ENCODE results near the gene GLG1.
"Not testable (repeated sequence)": the region's sequence is repeated elsewhere in the genome, so short reads cannot be mapped to it uniquely, and the experiment has no call there.

The GLG1 gene

DNA sequence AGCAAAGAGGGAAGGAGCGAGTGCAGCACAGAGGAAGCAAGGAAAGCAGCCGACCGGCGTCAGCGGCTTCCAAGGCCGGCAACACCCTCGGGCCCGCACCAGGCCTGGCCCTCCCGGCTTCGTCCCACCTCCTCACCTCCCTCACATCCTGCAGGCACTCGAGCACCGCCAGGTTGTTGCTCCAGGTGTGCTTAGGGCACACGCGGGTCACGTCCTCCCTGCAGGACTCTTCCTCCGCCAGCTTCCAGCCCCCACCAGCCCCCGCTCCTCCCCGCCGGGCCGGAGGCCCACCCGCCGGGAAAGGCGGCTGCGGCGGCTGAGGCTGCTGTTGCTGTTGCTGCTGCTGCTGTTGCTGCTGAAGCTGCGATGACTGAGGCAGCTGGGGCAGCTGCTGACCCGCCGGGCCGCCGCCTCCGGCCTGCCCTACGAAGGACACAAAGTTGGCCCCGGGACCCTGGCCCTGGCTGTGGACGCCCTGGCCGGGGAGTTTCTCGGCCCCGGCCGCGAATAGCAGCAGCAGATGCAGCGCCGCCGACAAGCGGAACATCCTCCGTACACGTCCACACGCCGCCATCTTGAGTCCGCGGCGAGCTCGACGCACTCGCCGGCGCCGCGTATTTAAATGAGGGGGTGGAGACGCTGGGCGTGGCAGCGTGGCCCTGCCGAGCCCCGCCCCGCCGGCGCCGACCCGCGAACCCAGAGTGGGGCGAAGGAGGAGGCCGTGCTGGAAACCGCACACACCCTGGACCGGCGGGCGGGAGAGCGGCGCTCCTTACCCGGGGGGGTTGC, at the start of gene GLG1:
GLG1 (minus strand) TSS at position 594 of the 789 bp plus-strand sequence; CDS start at position 574, 20 bp downstream.
- peak; percentile 96 for DNase-seq

- DNase-seq = no peak
These were observed 47.7 kb upstream of the GLG1 start for GRCh38 chr16:74654536-74655050.

GRCh38 chr16:74652883-74653282, 46.0 kb upstream of the GLG1 start:
- not testable (repeated sequence) for DNase-seq

DNA sequence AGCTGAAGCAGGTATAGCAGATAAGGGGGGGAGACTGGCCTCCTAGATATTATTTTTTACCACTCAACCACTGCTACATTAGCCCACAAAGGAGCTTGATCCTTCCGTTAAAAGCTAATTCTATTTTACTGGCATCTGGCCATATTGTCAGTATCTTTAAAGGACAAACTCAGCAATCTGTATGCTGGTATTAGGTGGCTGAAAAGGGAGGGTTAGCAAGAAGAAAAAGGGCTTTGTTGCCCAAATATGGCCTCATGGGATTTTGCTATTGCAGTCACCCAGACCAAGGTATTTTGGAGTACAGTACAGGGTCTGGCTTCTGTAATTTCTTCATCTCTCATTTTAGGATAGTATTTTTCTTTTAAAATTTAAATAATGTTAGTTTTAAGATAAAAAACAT, 45.3 kb upstream of the GLG1 start:
- DNase-seq = no peak

GRCh38 chr16:74651841-74652240, 44.9 kb upstream of the GLG1 start:
- no peak for DNase-seq

DNA sequence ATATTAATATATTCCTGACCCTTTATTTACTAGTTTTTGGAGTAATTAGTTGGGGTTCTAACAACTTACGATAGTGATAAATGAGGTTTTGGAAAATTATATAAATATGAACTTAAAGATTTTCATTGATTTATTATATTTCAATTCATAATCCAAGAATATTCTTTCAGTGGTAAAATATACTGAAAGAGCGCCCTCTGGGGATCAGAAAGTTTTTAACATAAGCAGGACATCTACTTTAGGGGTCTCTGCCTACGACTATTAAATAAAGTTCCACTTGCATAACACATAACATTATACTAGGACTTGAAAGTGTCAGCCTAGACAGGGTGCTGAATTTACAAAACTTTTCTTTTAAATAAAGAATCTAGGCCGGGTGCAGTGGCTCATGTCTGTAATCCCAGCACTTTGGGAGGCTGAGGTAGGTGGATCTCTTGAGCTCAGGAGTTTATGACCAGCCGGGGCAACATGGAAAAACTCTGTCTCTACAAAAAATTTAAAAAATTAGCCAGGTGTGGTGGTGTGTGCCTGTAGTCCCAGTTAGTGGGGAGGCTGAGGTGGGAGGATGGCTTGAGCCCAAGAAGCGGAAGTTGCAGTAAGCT, 44.2 kb upstream of the GLG1 start:
- DNase-seq = no peak

DNA sequence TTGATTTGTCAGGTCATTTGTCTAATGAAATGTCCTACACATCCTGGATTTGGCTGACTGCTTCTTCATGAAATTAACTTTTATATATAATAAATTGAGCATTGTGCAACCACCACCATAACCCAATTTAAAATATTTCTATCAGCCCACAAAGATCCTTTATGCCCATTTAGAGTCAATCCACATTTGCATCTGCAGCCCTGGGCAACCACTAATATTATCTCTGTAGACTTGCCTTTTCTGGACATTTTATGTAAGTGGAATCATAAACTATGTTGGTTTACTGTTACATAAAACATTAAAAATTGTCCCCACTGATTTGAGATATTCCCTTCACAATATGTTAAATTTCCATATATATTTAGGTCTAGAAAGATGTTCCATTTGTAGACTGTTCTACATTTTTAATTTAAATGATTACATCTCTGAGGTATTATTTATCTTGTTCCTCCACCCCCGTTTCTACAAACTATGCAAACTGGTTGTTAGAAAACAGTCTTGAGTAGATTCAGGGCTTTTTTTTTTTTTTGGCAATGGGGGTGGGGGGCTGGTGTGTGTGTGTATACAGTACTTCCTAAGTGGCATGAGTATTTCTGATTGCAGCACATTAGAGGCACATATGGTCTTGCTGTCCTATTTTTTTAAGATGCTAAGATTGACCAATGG, 43.1 kb upstream of the GLG1 start:
- DNase-seq = no peak

DNA sequence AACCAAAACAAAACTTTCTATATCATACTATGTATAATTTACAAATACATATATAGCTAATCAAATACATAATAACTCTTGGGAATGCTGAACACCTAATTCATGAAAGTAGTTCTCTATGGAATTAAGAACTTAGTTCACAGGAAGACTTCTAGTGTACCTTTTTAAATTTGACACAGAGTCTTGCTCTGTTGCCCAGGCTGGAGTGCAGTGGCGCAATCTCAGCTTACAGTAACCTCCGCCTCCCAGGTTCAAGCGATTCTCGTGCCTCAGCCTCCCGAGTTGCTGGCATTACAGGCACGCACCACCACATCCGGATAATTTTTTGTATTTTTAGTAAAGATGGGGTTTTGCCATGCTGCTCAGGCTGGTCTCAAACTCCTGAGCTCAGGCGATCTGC, 35.1 kb upstream of the GLG1 start:
- no peak for DNase-seq

GRCh38 chr16:74637742-74638453, 31.0 kb upstream of the GLG1 start:
- DNase-seq = no peak

DNA sequence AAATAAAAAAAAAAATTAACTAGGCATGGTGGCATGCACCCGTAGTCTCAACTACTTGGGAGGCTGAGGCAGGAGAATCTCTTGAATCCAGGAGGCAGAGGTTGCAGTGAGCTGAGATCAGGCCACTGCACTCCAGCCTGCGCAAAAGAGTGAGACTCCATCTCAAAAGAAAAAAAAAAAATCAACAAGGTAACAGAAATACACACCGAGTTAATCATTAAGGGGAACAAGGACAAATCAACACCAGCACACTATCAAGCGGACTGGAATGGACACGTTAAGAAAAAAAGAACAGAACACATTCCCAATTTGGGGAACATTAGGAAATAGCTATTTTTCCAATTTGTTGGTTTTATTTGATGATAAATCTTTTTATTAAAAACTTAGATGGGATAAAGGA, 28.4 kb upstream of the GLG1 start:
- DNase-seq = no peak

GRCh38 chr16:74633686-74634085, 26.8 kb upstream of the GLG1 start:
- no peak for DNase-seq

- no peak for DNase-seq
These were observed 20.7 kb upstream of the GLG1 start for GRCh38 chr16:74627506-74628220.

DNA sequence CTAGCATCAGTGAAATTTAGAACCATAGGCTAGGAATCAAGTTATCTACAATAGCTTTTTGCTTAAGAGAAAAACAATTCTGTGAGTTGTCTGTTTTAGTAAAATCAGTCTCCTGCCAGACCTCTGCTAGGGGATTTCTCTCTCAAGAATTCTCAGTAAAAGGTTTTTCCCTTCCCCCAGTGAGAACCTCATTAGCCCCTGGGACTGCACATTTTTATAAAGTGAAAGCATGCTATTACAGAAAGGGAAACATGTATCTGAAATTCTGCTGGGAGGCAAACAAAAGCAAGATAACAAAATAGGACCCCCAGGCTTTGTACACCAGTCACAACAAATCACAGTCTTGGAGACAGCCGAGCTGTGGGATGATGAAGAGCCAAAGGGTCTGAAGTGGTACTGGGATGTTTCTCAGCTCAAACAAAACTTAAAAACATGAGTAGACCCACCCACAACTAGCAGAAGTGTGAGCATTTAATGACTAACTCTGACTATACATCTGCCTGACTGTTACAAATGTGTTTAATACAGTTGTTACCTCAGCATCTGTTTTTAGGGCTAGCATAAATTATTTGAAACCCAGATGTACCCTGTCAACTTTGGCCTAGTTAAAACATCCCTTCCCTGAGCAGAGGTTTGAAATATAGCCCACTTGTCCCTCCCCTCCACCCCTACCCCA, 20.0 kb upstream of the GLG1 start:
- no peak for DNase-seq

DNA sequence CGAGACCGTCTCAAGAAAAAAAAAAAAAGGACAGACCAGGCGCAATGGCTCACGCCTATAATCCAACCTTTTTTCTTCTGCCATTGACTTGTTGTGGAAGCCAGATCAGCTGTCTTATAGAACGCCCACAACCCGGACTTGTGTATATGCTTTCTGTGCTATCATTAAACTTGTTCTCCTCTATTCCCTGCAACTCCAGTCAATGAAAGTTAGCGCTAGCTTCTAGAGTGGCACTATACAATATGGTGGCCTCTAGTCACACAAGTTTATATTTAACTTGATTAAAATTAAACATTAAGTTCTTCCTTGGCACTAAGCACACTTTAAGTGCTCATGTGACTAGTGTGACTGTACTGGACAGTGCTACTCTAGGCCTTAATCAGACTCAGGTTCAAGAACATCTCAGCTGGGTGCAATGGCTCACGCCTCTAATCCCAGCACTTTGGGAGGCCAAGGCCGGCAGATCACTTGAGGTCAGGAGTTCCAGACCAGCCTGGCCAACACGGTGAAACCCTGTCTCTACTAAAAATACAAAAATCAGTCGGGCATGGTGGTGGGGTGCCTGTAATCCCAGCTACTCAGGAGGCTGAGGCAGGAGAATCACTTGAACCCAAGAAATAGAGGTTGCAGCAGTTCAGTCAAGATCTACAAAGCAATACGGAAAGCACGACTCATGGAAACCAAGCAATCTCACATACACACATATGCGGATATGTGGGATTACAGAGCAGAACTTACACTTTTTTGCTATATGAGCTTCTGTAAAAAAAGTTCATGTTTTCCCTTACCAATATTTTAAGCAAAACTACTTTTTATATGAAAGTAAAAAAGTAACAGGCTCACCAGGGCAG, 18.8 kb upstream of the GLG1 start:
- no peak for DNase-seq

GRCh38 chr16:74623839-74624235, 16.9 kb upstream of the GLG1 start:
- no peak for DNase-seq

GRCh38 chr16:74623214-74623838, 16.4 kb upstream of the GLG1 start:
- no peak for DNase-seq

DNA sequence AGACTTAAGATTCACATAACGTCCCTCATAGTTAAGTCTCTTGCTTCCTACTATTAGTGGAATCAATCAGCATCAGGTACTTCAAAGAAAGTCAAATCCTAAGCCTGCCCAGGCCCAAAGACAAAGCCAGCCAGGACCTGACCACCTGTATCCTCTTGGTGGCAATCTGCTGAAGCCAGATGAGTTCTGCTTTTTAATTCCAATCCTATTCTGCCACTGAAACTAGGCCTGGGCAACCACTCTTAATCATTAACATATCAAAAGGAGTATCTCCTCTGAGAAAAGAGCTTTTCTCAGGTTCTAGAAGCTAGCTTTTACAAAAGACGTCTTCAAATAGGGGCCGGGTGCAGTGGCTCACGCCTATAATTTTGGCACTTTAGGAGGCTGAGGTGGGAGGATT, 15.1 kb upstream of the GLG1 start:
- no peak for DNase-seq

GRCh38 chr16:74617206-74617788, 10.4 kb upstream of the GLG1 start:
- DNase-seq = no peak

DNA sequence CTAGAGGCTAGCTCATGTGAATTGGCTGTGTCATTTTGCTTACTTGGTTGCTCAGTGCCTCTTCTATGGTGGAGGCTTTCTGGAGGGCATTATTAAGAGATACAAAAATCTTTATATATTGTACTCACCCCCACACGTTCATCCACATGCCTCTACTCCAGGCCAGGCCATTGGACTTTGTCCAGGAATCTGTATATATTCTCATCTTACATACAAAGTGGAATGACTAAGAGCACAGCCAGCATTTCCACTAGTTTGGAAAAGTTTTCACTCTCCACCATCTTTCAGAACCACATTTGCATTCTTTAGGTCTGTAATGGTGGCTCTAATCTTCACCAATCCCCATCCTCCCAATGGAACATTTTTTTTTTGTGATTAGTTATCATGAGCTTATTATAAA, 4.8 kb upstream of the GLG1 start:
- DNase-seq = no peak

DNA sequence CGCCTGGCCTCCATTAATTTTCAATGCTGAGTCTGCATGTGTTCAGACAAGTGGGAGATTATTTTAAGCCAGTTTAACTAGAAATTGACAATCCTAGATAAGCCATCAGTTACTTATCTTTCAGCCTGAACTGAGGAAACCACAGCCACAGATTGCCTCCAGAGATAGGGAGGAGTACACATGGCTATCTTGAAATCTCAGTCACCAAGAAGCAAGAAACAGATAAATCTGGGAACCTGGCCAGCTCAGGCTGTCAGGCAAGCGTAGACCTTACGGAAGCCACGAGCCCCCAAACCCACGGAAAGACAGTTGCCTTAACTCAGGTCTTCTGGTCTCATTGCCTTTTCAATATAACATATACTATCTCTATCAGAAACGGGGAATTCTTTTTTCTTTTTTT, 2.0 kb upstream of the GLG1 start:
- no peak for DNase-seq

Data from femur (tissue), 1 donor.